Epithelial cell of esophagus (primary cell): ENCODE data around the gene PARP2.
A peak's percentile ranks its signal among the peaks of the same experiment; 100 is the strongest.
"Not testable (repeated sequence)": the region's sequence is repeated elsewhere in the genome, so short reads cannot be mapped to it uniquely, and the experiment has no call there.

Experiments
- DNase-seq: peaks from one replicate; pipeline ENCODE4 v3.0.0; 2010; ENCODE audit warnings: low read depth
- H3K4me3 ChIP-seq: 2 replicates; pipeline ENCODE4 v1.5.1; 2011; ENCODE audit warnings: mild to moderate bottlenecking, low read length, control low read depth
- TF ChIP-seq, protein P1 (sequence below): IDR thresholded peaks from 2 replicates; pipeline ENCODE4 v1.5.1; 2011; ENCODE audit warnings: low read depth, mild to moderate bottlenecking, low read length, control low read depth, inconsistent platforms; ENCODE audit not compliant: insufficient read depth; ENCODE audit errors: missing control alignments

The PARP2 gene

DNA sequence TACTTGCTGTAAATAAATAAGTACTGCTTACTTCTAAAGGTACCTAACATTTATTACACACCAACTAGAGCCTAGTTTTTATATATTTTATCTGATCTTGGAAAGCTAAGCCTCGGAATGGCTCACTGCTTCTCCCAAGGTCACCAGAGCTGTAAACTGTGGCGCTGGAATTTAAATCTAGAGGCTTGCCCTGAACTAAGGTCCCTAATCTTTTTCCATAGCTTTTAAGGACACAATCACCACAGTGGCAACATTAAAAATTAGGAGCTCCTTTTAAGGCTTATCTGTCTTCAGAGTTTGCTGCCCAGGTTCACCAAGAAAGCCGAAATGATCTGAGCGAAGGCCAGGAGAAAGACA, 11.0 kb upstream of the PARP2 start:
- H3K4me3 ChIP-seq = peak overlapping the region; percentile 83
- TF ChIP-seq, protein P1, sequence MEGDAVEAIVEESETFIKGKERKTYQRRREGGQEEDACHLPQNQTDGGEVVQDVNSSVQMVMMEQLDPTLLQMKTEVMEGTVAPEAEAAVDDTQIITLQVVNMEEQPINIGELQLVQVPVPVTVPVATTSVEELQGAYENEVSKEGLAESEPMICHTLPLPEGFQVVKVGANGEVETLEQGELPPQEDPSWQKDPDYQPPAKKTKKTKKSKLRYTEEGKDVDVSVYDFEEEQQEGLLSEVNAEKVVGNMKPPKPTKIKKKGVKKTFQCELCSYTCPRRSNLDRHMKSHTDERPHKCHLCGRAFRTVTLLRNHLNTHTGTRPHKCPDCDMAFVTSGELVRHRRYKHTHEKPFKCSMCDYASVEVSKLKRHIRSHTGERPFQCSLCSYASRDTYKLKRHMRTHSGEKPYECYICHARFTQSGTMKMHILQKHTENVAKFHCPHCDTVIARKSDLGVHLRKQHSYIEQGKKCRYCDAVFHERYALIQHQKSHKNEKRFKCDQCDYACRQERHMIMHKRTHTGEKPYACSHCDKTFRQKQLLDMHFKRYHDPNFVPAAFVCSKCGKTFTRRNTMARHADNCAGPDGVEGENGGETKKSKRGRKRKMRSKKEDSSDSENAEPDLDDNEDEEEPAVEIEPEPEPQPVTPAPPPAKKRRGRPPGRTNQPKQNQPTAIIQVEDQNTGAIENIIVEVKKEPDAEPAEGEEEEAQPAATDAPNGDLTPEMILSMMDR = no peak
- peak; percentile 14 for DNase-seq

DNA sequence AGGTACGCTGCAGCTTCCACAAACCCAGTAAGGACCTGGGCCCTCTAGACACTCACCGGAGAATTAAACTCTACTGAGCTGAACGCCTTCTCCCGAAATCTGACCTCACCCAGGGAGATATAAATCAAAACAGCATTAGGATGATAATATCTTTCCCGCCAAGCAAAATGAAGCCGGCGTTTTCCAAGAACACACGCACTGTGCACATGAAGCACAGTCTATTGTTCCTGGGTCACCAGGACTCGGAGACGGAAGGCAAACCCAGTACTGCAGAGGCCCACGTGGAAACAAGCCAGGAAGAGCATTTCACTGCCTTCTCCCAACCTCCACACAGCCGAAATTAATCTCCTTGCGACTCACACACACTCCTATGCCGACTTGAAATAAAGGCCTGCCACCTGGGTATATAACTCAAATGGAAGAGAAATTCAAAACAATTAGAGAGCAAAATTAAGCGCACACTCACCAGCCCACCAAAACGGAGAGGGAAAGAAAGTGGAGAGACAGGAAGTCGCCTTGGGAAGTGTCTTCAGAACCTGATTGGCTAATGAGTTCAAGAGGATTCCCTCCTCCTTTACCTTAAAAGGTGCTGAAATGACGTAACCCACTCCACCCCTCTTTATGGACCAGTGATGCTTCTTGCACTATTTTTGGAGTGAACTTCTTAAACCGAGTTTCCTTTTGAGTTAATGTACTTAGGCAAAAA, 10.5 kb upstream of the PARP2 start, which contains the start of gene CCNB1IP1:
Gene CCNB1IP1 (minus strand): TSS at position 492 of the 706 bp plus-strand sequence. CDS start 16,756 bp downstream, outside the sequence.
- TF ChIP-seq, protein P1 = no peak
- peak within 1 kb of the TSS; percentile 83 for H3K4me3 ChIP-seq
- DNase-seq = peak; percentile 94

DNA sequence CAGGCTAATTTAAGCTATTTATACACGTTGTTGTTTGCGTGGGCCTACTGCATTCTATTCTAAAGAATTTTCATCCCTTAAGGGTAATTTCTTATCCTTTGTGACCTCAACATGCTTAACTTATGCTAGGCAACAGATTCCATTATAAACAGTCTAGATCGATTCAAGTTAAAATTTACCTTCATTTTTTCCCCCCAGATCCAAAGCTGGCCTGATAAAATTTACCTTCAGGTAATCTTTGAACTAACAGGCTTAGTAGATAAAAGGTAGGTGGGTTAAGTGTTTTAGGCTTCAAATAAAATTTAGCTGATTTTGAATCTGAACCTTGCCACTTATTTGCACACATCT, 10.0 kb upstream of the PARP2 start:
- H3K4me3 ChIP-seq = no peak overlapping the region
- TF ChIP-seq, protein P1 = no peak
- DNase-seq = no peak

DNA sequence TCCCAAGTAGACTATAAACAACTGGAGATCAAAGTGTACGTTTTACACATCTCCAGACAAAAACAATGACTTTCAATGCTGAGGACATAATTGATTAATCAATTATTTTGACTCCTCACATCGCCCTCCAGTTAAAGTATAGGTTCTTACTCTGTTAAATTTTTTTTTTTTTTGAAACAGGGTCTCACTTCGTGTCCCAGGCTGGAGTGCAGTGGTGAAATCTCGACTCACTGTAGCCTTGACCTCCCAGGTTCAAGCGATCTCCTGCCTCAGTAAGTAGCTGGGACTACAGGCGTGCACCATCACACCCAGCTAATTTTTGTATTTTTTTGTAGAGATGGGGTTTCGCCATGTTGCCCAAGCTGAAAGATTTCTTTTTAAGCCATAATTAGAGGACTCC, 9.4 kb upstream of the PARP2 start:
- H3K4me3 ChIP-seq = no peak overlapping the region
- no peak for DNase-seq
- TF ChIP-seq, protein P1 = no peak

DNA sequence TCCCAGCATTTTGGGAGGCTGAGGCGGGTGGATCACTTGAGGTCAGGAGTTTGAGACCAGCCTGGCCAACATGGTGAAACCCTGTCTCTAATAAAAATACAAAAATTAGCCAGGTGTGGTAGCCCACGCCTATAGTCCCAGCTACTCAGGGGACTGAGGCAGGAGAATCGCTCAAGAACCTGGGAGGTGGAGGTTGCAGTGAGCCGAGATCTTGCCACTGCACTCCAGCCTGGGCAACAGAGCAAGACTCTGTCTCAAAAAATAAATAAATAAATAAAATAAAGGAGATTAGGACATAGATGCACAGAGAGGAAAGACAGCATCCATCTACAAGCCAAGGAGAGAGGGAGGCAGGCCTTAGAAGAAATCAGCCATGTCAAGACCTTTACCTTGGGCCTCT, 2.4 kb upstream of the PARP2 start:
- H3K4me3 ChIP-seq, DNase-seq: not testable (repeated sequence)

DNA sequence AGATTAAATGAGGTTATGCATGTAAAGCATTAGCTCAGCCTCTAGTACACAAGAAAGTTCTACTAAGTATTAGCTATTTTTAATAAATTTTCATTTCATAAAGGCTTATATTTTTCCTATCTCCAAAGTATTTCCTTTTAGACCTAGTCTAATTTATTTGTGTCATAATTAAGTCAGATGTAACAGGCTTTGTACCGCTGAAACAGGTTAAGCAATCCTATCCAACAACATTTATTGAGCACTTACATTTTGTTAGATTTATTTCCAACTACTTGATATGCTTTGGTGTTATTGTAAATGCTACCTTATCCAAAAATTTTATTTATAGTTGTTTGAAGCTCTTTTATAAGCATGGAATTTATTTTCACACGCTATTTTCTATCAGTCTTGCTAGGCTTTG, 1.8 kb upstream of the PARP2 start:
- peak overlapping the region; percentile 90 for H3K4me3 ChIP-seq
- TF ChIP-seq, protein P1 = no peak
- no peak for DNase-seq

DNA sequence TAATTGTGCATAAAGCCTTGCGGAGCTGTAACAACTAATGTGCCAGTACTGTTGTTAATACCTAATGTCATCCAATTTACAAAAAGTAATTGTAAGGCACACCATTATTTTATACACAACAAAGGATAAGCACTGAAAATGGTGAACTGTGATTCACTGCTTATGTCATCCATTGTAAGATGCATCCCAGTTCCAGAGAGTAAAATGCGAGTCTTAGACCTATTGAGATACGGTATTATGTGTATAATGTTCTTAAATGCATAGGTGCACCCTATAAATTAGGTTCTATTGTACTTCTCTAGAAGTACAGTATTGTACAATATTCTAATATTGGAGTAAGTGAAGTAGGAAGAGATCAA, 406 bp downstream of the PARP2 start:
- H3K4me3 ChIP-seq = peak overlapping the region; percentile 90
- TF ChIP-seq, protein P1 = no peak
- DNase-seq = peak; percentile 43

DNA sequence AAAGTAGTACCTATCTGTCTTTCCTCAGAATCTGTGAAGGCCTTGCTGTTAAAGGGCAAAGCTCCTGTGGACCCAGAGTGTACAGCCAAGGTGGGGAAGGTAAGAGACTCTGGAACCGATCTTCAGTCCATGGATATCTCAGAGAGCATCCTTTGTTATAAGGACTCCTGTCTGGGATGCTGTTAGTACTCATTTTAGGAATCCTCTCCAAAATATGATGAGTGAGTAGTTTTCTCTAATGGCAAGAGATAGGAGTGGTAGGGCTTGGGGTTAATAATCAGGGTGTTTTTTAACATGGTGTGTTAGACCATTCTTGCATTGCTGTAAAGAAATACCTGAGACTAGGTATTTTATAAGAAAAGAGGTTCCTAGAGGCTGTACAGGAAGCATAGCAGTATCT, 1.9 kb downstream of the PARP2 start:
- TF ChIP-seq, protein P1 = no peak
- H3K4me3 ChIP-seq = no peak overlapping the region
- DNase-seq = no peak
